ENCODE measurements around the gene LRRC28.

LRRC28 gene

DNA sequence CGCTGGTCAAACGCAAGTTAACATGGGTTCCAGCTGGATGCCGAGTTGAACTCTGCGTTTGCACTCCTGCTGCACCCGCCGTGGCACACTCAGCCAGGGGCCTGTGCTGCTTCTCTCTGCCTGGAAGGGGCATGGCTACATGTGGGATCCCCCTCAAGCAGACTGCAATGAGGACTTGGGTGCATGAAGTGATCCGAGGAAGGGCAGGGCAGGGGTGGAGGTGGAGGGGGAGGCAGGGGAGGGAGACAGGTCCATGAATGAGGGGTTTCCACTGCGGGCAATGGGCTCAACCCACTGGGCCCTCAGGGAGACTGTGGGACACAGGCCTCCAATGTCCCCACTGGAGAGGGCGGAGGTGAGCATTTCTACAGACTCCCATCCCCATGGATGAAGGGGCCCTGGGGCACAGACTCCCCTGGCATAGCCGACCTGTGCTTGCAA lies 172.9 kb downstream of the LRRC28 start:
- no peak for DNase-seq

DNA sequence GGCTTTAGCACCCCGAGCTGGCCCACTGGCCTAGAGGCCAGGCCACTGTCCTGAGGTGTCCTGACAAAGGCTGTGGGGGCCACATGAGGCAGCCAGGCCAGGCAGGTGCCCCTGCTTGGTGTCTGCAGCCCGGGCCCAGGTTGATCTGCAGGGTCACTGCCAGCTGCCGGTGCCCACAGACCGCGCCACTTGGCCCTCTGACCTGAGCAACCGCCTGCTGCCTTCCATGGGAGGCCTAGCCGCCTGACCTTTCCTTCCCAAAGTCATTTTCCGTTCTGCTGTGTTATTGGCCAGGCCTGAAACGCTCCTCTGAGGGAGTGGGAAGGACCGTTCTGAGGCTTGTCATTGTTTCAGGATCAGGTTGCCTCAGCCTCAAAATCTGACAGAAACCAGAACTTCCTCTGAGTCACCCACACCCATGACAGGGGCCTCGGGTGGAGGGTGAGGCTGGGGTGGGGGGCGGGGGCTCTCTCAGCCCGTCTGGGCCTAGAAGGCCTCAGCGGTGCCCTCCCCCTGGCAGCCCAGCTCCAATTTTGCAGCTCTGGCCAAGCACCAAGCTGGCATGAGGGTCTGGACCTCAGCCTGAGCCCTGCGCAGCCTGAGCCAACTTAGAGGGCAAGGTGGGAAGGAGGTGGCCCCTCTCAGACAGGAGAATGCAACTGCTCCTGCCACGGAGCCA lies 173.8 kb downstream of the LRRC28 start:
- peak; percentile 88 for DNase-seq

DNA sequence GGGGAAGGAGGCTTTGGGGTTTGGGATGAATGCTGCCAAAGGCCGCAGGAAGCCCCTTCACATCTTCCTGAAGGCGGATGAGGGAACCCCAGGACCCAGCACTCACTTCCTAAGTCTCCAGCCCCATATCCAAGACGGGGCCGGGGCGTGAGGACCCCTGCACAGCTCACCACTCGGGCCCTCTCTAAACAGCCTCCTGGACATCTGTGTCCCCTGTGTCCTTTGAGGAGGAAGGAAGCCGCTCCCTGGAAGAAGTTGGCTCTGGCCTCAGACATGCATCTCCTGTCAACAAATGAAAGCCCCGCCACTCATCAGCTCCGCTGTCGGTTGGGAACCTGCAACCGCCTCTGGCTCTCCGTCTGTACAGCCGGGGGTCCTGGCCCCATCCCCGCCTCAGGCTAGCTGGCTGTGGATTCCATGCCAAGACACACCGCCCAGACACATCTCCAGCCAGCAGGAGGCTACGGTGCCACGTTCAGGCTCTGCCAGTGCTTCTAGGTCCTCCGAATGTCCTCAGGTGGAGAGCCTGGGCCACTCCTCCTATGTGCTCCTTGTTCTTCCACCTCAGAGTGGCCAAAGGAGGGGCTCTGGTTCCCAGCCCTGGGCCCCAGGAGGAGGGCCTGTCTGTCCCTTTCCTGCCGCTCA lies 174.5 kb downstream of the LRRC28 start:
- DNase-seq = no peak

DNA sequence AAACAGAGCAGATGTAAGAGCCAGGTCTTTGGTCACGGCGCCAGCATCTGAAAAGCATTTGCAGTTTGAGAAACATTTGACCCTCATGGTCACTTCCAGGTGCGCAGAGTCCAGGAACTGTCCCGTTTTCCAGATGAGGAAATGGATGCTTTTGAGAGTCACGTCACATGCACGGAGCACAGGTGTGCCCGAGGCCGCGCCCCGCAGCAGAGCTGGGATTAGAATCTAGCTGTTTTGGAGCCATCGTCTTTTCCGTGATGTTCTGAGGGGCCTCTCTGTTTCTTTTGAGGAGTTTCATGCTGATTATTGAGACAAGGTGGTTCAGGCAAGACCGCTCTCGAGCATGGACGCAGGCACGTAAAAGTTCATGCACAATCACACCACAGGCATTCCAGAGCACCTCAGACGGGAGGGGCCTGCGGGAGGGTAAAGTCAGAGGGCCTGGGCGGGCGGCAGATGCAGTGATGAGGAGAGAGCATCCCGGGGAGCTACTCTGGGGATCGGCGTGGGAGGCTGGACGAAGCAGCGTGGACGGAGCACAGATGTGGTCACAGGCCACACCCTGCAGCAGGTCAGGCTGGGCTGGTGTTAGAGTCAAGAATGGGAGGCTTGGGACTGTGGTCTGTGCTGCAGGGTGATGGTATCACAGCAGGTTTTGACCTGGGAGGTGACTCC lies 175.3 kb downstream of the LRRC28 start:
- DNase-seq = no peak

DNA sequence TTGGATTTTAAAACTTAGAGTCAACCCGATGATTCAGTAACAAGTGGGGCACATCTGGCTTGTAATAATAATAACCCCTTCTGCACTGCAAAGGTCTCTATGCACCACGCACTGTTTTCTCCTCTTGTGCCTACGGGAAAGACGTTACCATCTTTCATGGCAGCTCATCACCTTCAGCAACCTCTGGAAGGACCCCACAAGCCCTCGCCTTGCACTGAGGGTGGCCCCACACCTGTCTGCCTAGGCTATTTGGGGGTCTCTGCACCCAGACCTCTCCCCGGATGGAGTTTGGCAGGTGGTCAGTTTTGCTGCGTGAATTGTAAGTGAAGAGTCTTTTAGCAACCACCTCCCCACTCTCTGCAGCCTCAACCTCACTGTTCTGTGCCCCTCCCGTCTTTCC lies 175.9 kb downstream of the LRRC28 start:
- no peak for DNase-seq

DNA sequence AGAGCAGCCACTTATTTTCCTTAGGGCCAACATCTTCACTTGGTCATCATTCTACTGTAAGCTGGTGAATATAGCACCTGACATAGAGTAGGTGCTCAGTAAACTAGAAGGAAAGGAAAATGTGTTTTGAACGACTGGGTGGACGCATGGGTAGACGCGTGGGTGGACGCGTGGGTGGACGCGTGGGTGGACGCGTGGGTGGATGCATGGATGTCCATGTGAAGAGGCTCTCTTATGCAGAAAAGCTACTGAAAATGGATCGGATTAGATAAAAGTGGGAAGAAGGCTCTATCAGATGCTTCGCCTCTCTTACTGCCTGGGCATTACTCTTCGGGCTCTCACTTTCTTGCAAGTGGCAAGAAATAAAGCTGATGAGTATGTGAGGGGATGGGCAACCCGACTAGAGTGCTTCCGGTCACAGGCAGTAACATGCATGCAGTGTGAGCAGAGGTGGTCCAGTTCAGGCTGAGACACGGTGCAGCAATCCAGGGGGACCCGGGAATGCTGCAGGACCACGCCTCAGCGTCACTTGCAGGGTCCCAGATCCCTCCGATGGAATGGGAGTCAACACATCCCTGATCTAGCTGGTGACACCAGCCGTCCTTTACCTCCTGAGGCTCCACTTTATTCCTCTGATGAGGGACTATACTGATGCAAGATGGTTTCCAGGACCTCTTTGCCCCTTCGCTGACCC lies 176.5 kb downstream of the LRRC28 start:
- no peak for DNase-seq

DNA sequence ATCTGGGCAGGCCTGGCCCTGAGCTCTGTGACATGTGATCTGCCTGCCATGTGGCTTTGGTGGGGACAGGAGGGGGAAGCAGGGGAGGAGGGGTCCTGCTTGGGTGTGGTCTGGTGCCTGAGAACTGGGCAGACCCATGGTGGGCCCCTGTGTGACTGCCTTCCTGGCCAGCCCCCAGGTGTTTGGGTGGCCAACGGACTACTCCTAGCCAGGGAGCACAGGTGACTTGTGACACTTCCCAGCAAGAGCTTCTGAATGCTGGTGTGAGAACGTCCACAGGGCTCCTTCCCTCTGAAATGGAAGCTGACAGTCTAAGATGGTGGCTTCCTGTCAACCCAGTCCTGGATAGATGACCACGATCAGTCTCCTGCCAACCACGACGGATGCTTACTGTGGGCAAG lies 178.4 kb downstream of the LRRC28 start:
- DNase-seq = no peak

DNA sequence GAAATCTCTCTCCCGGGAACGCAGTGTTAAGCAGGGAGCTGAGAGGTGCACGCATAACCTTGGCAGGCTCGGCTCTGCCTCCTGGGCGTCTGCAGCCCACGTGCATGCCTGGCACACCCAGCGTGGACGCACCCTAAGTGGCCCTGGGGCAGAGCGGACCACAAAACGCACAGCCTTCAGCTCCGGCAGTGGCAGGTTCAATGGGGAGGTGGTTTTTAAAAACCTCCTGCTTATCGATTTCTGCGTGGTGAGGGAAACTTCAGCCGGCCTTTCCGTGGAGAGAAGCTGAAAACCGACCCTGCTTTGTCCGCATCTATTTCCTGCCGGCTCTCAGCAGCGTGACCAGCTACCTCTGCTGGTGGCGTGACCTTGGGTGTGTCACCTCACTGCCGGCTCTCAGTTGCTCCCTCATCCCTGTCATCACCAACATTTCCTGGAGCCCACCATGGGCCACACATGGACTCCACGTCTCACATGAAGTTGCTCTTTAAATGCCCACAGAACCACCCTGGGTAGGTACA lies 179.7 kb downstream of the LRRC28 start:
- DNase-seq = no peak

DNA sequence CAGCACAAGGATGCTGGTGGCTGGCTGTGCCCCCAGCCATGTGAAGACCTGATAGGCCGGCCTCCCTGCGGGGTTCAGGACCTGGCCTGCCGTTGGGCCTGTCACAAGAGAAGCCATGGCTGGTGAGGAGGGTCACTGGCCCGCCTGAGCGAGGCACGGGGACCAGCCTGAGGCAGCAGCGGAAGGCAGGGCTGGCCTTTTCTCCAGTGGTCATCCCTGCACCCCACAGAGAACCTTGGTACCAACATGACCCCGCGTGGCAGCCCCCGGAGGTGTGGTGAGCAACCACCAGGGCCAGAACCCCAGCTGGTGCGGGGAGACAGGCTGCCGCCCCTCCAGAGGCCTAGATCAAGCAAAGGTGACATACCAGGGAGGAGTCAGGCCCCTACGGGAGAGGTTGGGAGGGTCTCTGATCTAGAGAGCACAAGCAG lies 180.4 kb downstream of the LRRC28 start:
- DNase-seq = no peak

DNA sequence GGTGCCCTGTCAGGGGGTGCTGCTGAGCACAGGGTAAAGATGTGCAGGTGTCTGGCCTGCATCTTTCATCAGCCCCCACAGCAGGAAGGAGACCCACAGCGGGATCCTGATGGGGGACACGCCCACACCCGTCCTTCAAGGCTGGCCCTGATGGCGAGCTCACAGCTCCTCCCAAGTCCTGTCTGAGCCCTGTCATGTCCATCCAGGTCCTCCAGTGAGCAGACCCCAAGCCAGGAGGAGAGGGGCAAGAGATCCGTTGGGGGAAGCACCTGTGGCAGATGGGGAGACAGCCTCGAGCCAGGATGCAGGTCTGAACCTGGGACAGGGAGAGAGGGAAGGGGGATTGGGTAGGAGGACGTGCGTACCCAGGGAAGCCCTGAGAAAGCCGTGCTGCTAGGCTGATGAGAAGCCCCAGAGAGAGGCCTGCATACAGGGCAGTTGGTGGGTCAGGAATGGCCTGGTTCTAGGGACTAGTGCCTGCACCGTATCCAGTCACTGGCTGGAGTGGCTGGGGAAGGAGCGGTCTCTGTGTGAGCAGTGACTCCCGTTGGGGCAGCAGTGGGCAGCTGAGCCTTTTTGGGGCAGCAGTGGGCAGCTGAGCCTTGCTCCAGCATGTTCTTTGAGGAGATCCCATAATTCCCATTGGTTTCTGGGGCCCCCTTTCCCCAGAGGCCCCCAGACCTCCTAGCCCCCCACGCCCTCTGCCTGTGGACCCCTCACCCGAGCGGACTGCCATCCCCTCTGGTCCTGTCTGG lies 181.2 kb downstream of the LRRC28 start:
- no peak for DNase-seq

DNA sequence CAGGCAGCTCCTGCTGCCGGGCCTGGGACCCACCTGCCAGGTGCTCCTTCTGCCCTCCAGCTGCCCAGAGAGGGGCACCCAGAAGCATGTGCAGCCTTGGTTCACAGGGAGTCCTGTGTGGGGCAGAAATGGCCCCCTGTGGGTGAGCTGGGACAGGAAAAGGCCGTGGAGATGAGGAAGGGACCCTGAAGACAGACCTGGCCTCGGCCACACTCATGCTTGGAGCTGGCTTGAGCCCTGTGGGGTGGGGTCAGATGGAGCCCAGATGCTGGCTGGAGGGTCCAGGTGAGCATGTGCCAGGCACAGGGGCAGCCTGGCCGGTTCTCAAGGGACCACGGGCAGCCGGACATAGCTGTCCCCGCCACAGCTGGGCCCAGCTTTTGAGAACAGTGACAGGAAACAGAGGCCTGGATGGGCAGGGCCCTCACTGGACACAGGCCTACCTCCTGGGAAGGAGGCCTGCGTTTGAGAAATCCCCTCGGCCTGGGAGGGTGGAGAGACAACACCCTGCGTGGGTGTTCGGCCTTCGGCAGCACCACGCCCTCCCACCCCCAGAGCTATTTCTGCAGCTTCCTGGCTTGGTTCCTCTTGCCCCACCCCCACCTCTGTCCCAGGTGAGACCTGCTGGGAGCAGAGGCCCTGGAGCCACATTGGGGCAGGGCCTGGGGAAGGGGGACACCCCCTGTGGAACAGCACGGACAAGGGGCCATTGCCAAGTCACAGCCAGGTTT lies 181.9 kb downstream of the LRRC28 start:
- DNase-seq = no peak

DNA sequence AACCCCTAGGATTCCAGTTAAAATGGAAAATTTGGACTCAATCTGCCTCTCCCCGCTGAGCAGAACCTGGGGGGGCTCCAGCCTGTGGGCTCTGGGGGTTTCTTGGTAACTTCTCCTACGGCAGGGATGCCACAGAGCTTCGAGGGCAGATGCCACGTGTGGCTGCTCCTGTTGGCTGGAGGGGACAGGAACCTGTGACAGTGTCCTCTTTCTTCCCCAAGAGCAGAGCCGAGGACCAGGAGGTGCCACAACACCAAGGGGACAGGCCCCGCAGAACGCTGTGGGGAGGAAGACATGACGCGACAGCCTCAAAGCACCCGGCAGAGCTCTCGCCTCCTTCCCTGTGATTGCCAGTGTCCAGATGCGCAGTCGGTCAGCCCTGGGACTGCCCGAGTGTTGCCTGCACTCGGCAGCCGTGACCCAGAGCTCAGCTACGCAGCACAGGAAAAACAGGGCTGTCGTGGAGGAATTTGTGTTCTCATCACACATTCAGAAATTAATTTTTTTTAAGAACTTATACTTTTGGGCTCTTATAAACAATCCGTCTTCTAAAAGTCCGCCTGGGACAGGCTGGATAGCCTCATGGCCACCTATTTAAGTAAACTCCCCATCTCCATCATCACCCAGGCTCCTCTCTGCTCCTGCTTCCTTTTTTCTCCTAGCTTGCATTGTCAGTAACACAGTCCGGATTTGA lies 182.6 kb downstream of the LRRC28 start:
- DNase-seq = no peak

DNA sequence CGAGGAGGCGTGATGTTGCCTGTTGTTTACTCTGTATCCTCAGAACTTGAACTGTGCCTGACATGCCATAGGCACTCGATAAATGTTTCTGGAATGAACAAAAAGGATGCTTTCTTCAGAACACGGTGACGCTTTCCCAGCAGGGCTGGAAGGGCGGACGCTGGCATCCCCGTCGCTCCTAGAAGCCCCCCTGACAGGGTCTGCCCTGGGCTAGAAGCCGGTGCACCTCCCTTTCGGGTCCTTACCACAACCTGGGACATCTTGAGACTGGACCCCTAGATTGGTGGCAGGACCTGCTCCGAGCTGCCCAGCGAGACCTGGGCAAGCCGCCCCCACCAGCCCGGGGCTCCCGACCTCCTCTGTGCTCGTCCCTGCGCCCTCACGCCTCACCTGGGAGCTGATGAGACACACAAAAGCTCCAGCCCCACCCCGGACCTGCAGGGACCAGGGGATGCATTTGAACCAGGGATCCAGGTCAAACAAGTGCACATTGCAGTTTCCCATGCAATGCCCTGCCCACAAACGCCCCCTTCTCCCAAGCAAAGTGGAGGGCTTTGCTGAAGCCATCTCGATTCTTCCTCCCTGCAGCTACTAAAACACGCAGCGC lies 183.3 kb downstream of the LRRC28 start:
- no peak for DNase-seq

DNA sequence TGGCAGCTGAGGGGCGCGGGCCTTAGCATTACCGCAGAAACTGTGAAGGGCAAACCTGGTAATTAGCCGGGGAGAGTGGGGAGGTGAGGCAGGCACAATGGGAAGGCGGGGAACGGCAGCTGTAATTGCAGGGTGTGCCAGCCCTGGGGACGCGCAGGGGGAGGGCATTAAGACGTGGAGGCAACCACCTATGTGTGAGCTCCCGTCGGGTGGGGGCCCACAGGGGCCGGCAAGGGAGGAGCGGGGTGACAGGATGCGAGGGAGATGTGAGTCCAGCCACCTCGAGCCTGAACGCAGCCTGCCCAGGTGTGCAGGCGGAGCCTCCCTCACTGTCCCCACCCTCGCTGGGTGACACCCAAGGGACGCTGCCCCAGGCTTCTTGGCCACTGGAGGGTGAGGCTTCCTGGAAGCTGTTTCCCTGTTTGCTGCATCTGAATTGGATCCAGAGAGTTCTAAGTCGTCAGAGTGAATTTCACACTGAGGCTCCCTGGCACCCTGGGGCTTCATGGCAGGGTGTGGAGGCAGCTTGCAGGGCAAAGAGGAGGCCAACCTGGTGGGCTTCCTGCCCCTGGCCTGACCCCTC lies 183.9 kb downstream of the LRRC28 start:
- no peak for DNase-seq

DNA sequence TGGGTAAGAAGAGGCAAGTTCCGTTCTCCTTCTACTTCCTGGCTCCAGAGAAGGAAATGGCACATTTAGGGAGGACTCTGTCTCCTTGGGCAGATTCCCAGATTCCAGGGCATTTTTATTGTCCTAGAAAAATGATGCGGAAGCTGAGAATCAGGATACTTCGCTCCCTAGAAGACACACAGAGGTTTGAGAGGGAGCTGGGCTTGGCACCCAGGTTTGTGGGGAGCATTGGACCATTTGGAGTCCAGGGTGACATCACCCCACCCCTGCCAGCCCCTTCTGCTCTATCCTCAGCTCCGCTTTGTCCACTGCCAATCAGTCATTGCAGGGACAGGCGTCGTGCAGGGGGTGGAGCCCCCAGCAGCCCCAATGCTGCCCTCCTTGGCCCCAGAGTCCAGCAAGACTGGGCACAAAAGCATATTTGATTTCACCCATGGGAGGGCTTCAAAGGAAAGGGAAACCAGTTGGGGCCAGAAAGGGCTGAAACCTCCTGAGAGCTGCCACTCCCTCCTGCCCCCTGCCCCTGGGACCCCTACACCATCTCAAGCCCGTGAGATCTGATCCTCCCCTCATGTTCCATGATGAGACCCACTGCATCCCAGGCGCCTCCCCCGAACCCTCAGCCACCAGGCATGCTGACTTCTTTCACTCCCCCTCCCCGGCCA lies 184.7 kb downstream of the LRRC28 start:
- DNase-seq = no peak

DNA sequence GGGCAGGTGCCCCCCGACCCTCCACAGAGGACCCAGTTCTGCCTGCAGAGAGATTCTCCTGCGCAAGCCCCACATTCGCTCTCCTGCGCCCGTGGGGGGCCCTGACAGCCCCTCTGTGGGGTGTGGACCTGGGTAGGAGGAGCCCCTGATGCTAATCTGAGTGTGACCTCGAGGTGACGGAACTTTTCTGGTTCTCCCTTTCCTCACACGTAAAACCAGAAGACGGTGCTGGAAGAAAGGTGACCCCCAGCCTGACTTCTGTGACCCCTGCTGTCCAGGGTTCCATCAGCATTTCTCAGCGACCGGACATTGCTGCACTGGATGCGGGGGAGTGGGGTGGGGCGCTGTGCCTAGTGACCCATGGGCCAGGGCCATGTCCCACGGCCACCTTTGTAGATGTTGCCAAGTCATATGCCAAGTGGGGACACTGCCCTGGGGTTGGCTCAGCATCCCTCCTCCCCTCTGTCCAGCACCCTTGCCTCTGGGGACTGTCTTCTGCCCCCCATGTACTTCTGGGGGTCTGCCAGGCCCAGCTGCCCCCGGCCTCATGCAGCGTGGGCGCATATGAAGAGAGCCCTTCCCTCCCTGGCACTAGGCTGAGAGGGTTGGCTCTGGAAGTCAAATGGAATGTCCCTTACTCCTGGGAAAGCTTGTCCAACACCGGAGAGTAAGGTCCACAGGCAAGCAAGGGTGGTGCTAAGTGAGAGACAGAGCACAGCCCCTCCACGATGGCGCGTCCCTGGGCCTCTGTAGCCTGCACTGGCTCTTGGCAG lies 185.4 kb downstream of the LRRC28 start:
- DNase-seq = no peak

DNA sequence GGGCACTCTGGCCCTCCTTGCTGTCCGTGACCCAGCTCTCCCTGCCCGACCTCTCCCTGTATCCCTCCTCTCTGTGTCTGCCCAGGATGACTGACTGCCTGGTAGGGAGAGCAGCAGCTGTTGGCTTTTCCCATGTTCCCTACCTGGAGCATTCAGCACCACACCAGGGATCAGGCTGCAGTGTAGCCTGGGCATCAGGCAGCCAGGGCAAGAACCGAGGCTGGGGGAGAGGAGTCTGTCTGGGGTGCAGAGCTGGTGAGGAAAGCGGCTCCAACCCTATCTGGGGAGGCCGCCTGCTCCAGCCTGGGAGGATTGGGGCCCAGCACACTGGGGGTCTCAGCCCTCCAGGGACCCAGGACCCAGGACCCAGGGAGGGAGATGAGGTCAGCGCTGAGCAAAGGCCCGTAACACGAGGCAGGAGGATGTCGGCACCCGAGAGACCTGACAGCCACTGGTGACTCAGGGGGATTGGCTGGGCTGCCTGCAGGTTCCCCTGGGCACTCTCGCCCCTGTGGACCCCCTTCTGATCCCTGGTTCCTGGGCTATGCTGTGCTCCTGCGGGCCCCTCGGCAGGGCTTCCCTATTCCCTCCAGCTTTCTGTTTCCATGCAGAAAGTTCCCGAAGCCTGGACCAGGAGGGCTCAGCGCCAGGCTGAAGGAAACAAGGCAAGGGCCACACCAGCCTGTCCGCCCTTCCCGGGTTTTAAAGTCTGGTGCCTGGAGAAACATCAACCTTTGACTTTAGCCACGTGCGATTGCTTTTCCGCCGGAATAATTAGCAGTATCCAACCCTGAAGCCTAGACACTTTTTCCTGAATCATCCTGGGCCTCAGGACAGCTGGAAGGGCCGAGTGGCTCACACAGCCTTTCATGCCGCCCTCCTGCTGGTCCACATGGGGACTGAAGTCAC lies 186.3 kb downstream of the LRRC28 start:
- DNase-seq = no peak

DNA sequence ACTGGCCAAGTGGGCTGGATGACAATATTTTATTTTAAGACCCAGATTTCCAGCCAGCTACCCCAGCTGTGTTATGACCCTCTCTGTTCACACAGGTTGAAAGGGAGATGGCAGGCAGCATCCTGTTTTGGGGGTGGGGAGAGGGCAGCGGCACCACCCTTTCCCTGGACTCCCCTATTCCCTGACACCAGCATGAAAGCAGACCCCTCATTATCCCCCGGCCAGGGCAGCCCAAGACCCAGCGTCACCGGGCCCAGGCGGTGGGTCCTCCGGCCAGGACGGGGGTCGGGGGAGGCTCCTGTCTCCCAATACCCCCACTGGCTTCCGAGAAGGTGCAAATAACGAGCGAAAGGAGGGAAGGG lies 186.9 kb downstream of the LRRC28 start:
- DNase-seq = no peak
